SK-N-SH (cell line): ENCODE data around the gene VENTX.

Experiments
- FOSL2 ChIP-seq: IDR thresholded peaks from 2 replicates; pipeline ENCODE4 v1.4.0; 2012; ENCODE audit warnings: low read depth, mild to moderate bottlenecking, moderate library complexity, borderline replicate concordance
- SIN3A ChIP-seq: IDR thresholded peaks from 2 replicates; pipeline ENCODE4 v1.6.1; 2012; ENCODE audit warnings: low read depth, mild to moderate bottlenecking, low read length, moderate library complexity, borderline replicate concordance
- TAF1 ChIP-seq: IDR thresholded peaks from 2 replicates; pipeline ENCODE4 v1.6.1; 2012; ENCODE audit warnings: low read depth, mild to moderate bottlenecking, low read length, moderate library complexity, borderline replicate concordance
- YY1 ChIP-seq: IDR thresholded peaks from 2 replicates; pipeline ENCODE4 v1.4.0; 2012; ENCODE audit warnings: low read depth, mild to moderate bottlenecking
- TF ChIP-seq, protein P1 (sequence below): fragments of 200-600 bp; sonication (generic); IDR thresholded peaks from 2 replicates; pipeline ENCODE4 v1.6.1; 2017; ENCODE audit warnings: antibody characterized with exemption, mild to moderate bottlenecking, moderate library complexity
- TF ChIP-seq, protein P2 (sequence below): IDR thresholded peaks from 2 replicates; pipeline ENCODE4 v1.4.0; 2012; ENCODE audit warnings: low read depth, borderline replicate concordance
- TF ChIP-seq, protein P3 (sequence below): IDR thresholded peaks from 2 replicates; pipeline ENCODE4 v1.6.1; 2012; ENCODE audit warnings: mild to moderate bottlenecking, low read depth, low read length, moderate library complexity

DNA sequence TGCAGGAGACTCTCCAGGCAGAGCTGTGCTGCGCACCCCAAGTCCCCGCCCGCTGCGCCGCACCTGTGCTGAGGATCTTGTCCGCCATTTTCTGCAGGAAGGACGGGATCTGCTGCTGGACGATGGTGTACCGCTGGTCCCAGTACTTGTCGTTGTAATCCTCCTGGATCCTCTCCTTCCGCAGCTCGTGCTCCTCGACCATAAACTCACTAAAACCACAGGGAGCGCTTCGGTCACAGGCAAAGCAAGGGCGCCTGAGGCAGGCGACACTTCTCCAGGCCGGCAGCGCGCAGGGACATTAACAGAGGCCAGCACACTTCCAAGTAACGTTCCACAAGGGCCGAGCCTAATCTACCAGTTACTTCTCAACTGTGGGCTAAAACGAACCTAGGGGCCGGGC is 52.1 kb downstream of the VENTX start:
- TF ChIP-seq, protein P1, sequence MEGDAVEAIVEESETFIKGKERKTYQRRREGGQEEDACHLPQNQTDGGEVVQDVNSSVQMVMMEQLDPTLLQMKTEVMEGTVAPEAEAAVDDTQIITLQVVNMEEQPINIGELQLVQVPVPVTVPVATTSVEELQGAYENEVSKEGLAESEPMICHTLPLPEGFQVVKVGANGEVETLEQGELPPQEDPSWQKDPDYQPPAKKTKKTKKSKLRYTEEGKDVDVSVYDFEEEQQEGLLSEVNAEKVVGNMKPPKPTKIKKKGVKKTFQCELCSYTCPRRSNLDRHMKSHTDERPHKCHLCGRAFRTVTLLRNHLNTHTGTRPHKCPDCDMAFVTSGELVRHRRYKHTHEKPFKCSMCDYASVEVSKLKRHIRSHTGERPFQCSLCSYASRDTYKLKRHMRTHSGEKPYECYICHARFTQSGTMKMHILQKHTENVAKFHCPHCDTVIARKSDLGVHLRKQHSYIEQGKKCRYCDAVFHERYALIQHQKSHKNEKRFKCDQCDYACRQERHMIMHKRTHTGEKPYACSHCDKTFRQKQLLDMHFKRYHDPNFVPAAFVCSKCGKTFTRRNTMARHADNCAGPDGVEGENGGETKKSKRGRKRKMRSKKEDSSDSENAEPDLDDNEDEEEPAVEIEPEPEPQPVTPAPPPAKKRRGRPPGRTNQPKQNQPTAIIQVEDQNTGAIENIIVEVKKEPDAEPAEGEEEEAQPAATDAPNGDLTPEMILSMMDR: no peak
- TF ChIP-seq, protein P2, sequence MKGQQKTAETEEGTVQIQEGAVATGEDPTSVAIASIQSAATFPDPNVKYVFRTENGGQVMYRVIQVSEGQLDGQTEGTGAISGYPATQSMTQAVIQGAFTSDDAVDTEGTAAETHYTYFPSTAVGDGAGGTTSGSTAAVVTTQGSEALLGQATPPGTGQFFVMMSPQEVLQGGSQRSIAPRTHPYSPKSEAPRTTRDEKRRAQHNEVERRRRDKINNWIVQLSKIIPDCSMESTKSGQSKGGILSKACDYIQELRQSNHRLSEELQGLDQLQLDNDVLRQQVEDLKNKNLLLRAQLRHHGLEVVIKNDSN: no peak
- TF ChIP-seq YY1 (no peak), FOSL2 (no peak), SIN3A (no peak), TAF1 (no peak)
- TF ChIP-seq, protein P3, sequence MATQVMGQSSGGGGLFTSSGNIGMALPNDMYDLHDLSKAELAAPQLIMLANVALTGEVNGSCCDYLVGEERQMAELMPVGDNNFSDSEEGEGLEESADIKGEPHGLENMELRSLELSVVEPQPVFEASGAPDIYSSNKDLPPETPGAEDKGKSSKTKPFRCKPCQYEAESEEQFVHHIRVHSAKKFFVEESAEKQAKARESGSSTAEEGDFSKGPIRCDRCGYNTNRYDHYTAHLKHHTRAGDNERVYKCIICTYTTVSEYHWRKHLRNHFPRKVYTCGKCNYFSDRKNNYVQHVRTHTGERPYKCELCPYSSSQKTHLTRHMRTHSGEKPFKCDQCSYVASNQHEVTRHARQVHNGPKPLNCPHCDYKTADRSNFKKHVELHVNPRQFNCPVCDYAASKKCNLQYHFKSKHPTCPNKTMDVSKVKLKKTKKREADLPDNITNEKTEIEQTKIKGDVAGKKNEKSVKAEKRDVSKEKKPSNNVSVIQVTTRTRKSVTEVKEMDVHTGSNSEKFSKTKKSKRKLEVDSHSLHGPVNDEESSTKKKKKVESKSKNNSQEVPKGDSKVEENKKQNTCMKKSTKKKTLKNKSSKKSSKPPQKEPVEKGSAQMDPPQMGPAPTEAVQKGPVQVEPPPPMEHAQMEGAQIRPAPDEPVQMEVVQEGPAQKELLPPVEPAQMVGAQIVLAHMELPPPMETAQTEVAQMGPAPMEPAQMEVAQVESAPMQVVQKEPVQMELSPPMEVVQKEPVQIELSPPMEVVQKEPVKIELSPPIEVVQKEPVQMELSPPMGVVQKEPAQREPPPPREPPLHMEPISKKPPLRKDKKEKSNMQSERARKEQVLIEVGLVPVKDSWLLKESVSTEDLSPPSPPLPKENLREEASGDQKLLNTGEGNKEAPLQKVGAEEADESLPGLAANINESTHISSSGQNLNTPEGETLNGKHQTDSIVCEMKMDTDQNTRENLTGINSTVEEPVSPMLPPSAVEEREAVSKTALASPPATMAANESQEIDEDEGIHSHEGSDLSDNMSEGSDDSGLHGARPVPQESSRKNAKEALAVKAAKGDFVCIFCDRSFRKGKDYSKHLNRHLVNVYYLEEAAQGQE: no peak
